NCI-H1694 (cell line): Measurements from ENCODE around the gene BIRC7.
A peak's percentile ranks its signal among the peaks of the same experiment; 100 is the strongest.
"Not testable (repeated sequence)": the region's sequence is repeated elsewhere in the genome, so short reads cannot be mapped to it uniquely, and the experiment has no call there.

Experiments
- DNase-seq: peaks from one replicate; lab custom pipeline; 2025; lab: John Stamatoyannopoulos, UW

BIRC7 gene

GRCh38 chr20:63208346-63208909 lies 27.3 kb upstream of the BIRC7 start:
- no peak for DNase-seq

- DNase-seq, result no peak
These were observed 25.6 kb upstream of the BIRC7 start for GRCh38 chr20:63210011-63210605.

GRCh38 chr20:63212393-63212730 lies 23.3 kb upstream of the BIRC7 start:
- DNase-seq, result no peak

GRCh38 chr20:63212792-63213191 lies 22.9 kb upstream of the BIRC7 start:
- DNase-seq, result no peak

- no peak for DNase-seq
These were observed 21.2 kb upstream of the BIRC7 start for GRCh38 chr20:63214514-63214913.

- DNase-seq, result no peak
These were observed 20.3 kb upstream of the BIRC7 start for GRCh38 chr20:63215101-63216040.

GRCh38 chr20:63216041-63216848 lies 19.5 kb upstream of the BIRC7 start, which contains the start of gene YTHDF1:
TSS of gene YTHDF1 (minus strand) at chr20:63216131. CDS start at chr20:63215892, 239 bp downstream.
- DNase-seq, result peak; percentile 73

GRCh38 chr20:63216849-63217471 lies 18.7 kb upstream of the BIRC7 start:
- no peak for DNase-seq

- no peak for DNase-seq
These were observed 18.0 kb upstream of the BIRC7 start for GRCh38 chr20:63217706-63218105.

GRCh38 chr20:63218701-63219446 lies 16.8 kb upstream of the BIRC7 start:
- DNase-seq, result no peak

GRCh38 chr20:63219447-63219821 lies 16.3 kb upstream of the BIRC7 start:
- no peak for DNase-seq

GRCh38 chr20:63219866-63220521 lies 15.7 kb upstream of the BIRC7 start:
- no peak for DNase-seq

- DNase-seq, result no peak
These were observed 14.9 kb upstream of the BIRC7 start for GRCh38 chr20:63220696-63221399.

GRCh38 chr20:63221400-63222053 lies 14.2 kb upstream of the BIRC7 start:
- DNase-seq, result not testable (repeated sequence)

GRCh38 chr20:63222541-63222940 lies 13.2 kb upstream of the BIRC7 start:
- no peak for DNase-seq

GRCh38 chr20:63223121-63223825 lies 12.4 kb upstream of the BIRC7 start:
- DNase-seq, result no peak

GRCh38 chr20:63223826-63224207 lies 11.9 kb upstream of the BIRC7 start:
- DNase-seq, result no peak

- DNase-seq, result no peak
These were observed 11.2 kb upstream of the BIRC7 start for GRCh38 chr20:63224412-63225081.
